Caki2 (cell line): ENCODE data around the gene PDE7B. TPM values are rescaled to one million over a fixed set of nuclear protein-coding genes. Genes with fewer than 3 reads are reported as not detected.
A peak's percentile ranks its signal among the peaks of the same experiment; 100 is the strongest.
"Not testable (repeated sequence)": the region's sequence is repeated elsewhere in the genome, so short reads cannot be mapped to it uniquely, and the experiment has no call there.

Experiments
- DNase-seq: peaks from one replicate; pipeline ENCODE4 v3.0.0-alpha.2; 2015; ENCODE audit warnings: low read depth
- in situ Hi-C: cut with HindIII; loops from 2 replicates; pipeline ENCODE4 v1.10.0; 2016; ENCODE audit warnings: low sequenced_read_pairs, low pct_unique_long_range_greater_than_20kb, mixed read lengths
- total RNA-seq: library from RNA; depleted of rRNA; stranded (reverse); fragments of >200 nt; shearing (Covaris generic); gene quantifications from 2 replicates; pipeline ENCODE4 v1.2.3, GENCODE V29; 2014; ENCODE audit warnings: low replicate concordance

Gene PDE7B
- total RNA-seq, 1 experiment from 2014 or later = 0.07 TPM

GRCh38 chr6:136210398-136211165, 359.1 kb downstream of the PDE7B start:
- in situ Hi-C loops = no loop called here
- no peak for DNase-seq

- in situ Hi-C loops = no loop called here
- no peak for DNase-seq
Observed at GRCh38 chr6:136212608-136213007, 361.1 kb downstream of the PDE7B start.

- in situ Hi-C loops = no loop called here
- no peak for DNase-seq
Observed at GRCh38 chr6:136213012-136213539, 361.6 kb downstream of the PDE7B start.

DNA sequence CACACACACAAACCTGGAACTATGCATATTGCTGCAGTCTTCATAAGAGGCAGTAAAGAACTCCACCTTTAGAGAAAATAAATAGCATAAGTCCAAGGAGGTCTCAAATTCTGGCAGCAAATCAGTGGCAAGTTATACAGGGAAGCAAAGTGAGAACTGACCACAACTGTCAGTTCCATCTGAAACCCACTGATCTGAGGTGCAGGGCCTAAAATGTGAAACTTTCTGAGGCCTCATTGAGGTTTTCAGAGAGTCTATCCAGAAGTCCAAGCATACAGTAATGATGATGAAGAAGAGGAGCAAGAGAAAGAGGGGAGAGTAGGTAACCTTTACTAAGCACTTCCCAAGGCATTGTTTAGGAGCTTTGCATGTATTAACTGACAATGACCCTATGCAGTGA, 362.4 kb downstream of the PDE7B start:
- no peak for DNase-seq
- in situ Hi-C loops = no loop called here

GRCh38 chr6:136216503-136217401, 365.3 kb downstream of the PDE7B start:
- DNase-seq = no peak
- in situ Hi-C loops = no loop called here

- in situ Hi-C loops, DNase-seq: not testable (repeated sequence)
Observed at GRCh38 chr6:136224974-136225373, 373.5 kb downstream of the PDE7B start.

DNA sequence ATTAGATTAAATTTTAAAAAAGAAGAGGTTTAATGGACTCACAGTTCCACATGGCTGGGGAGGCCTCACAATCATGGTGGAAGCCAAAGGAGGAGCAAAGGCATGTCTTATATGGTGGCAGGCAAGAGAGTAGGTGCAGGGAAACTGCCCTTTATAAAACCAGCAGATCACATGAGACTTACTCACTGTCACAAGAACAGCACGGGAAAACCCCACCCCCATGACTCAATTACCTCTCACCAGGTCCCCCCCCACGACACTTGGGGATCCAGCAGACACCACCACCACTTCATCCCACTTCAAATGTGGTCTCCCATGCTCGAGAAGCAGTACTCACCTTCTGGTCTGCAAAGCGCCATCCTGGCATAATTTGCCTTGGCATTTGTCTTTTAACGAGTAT, 374.0 kb downstream of the PDE7B start:
- DNase-seq = no peak
- in situ Hi-C loops = no loop called here

DNA sequence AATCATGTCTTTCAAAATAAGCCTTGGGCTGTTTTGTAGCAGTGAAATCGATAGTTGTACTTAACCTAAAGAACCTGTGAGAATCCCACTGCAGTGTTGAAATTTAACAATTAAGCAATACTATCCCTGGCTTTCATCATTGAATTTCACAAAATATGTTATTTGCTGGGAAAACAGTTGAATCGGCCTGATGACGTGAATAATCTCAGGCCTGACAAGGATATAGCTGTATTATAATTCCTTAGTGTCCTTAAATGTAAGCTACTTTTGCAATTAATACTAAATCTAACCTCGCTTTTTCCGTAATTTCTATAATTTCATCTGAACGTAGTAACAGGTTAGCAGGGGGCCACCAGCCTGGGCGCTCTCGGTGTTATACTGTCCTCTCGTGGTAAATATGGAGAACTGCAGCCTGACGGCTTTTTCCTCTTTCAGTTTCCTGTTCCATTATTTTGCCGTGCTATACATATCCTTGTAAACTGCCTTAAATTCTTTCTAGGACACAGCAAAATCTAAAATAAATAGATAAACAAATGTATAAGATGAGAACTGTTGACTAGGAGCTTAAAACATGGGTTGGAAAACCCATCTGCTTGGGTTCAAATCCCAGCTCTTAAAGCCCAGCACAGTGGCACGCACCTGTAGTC, 374.6 kb downstream of the PDE7B start:
- peak; percentile 56 for DNase-seq
- in situ Hi-C loops = no loop called here

DNA sequence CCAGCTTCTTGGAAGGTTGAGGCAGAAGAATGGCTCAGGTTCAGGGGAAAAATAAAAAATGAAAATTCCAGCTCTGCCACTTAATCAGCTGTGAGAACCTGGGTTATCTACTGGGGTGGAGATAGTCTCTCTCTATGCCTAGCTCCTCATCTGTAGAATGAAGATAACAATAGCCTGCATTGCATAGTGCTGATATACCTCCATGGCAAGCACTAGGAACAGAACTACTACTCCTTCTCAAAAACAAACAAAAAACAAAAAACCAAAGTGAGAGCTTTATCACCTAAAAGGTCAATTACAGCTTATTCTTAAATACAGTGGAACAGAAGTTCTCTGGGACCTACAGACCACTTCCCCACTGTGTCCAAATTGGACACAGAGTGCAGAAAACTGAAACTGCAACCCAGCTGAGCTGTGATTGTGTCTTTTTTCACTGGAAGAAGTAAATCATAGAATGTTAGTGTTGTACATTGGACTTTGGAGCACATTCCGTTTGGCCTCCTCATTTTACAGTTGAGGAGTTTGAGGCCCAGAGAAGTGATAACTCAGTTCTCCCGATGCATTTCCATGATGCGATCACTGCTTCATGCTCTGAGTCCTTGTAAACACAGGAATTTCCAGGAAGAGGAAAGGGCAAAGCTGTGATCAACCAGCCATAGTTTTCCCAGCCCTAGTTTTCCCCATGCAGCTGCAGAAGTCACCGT, 375.3 kb downstream of the PDE7B start:
- DNase-seq = peak; percentile 38
- in situ Hi-C loops = no loop called here

DNA sequence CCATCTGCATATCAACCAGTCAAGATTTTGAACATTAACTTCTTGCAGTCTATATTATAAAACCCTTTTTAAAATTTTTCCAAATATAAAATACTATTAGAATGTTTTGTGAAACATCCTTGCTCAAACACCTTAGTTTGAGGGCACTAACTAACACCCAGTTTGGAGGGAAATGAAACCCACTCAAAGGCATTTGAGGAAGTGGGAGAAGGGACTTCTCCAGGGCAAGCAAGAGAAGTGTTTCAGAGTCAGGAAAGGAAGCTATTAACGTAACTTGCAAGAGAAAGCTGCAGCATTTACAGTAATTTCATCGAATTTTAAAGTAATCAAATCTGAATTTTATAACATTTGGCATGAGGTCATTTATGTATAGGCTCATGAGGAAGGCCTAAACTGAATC, 377.3 kb downstream of the PDE7B start:
- no peak for DNase-seq
- in situ Hi-C loops = no loop called here

GRCh38 chr6:136230219-136230853, 378.8 kb downstream of the PDE7B start:
- in situ Hi-C loops = no loop called here
- DNase-seq = peak; percentile 85

DNA sequence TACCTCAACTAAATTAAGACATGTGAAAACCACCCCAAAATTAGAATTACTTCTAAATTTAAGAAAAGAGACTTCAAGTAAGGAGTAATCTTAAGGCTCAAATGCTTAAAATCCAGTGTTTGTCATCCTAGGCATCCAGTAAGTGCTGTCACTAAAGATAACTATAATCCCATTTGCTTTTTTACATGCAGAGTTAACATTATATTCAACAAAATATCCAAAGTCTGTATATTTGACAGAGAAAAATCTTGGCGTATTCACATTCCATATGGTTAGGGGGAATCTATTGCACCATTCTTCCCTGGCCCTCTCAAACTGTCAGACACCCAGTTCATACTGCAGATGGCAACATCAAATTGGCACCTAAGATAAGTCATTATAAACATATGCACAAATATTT, 381.2 kb downstream of the PDE7B start:
- no peak for DNase-seq
- in situ Hi-C loops = no loop called here

DNA sequence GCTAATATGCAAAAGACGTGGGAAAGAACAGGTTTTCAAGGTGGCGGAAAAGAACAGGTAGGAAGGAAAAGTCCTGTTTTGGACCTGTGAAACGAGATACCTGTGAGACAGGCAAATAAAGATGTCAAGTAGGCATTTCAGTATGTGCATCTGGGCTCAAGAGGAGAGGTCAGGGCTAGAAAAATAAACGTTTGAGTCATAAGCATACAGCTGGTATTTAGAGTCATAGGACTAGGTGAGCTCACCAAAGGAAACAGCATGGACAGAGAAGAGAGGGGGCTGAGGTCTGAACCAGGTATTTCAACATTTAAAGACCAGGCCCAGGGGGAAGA, 383.7 kb downstream of the PDE7B start:
- peak; percentile 67 for DNase-seq
- in situ Hi-C loops = no loop called here

DNA sequence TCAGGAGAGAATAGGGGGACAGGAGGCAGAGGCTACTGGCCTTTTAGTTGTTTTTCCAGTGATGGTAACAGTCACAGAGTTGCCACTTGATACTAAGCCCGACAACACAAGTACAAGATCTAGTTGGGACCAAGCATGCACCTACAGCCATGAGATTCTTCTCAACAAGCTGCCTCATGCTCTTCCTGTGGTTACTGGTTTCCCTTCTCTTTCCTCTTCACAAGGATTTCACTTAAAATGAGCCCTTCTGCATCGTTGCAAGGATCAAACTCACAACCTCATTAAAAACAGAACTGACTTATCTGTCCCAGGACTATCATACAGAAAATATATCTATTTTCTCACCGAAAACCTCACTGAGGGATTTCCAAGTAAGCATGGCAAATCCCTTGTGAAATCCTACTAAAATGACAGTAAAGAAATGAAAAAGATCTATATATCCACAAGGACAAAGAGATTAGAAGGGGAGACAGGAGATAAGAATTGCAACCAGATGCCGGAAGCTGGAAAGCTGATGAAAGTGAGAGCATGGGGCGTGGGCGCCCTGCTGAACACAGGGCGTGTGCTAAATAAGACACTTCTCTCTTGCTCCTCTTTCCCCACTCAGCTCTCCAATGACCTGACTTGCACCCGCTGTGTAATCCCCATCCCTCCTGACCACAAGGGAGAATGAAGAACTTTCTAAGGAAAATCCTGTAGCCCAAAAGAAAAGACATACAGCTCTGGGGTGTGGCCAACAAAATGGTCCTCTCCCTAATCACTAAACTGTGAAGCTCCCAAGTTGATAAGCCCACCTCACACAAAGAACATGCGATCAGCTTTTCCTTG, 385.2 kb downstream of the PDE7B start:
- DNase-seq = no peak
- in situ Hi-C loops = no loop called here

DNA sequence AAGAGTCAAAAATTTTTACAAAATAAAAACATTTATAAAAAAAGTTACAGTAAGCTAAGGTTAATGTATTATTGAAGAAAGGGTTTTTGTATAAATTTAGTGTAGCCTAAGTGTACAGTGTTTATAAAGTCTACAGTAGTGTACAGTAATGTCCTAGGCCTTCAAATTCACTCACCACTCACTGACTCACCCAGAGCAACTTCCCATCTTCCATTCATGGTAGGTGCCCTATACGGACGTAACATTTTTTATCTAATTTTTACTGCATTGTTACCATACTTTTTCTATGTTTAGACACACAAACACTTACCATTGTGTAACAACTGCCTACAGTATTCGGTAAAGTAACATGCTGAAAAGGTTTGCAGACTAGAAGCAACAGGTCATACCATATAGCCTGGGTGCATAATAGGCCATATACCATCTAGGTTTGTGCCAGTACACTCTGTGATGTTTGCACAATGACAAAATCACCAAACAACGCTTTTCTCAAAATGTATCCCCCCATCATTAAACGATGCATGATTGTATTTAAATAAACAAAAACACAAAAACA, 392.6 kb downstream of the PDE7B start:
- DNase-seq = no peak
- in situ Hi-C loops = no loop called here
